ENCODE data around the gene SPATA31D4. TPM values are rescaled to one million over a fixed set of nuclear protein-coding genes. Genes with fewer than 3 reads are reported as not detected.

The SPATA31D4 gene
- total and polyA plus RNA-seq, 10 of the 15 experiments (the other 5 are each of a cell fraction or from before 2014, with no cell fraction given), result not detected

DNA sequence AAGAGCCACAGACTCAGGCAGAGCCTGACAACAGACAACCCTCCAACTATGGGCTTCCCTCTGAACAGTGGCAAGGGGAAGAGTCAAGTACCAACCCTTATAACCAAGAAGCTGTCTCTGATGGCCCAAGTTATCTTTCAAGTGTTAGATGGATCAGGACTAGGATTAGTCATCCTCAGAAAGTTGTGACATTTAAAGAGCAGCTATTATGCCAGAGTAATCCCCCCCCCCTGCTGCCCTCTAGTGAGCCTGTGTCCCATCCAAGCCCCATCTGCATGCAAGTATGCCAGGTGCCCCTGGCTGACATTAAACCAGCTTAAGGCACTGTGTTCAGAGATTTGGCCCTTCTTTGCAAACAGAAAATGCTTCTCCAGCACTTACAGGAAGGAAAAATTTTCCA is 43.5 kb downstream of the SPATA31D4 start (continued):
- no peak for TF ChIP-seq PRDM15 (CRISPR knock-in tag; IDR thresholded peaks at IDR 0.05)
- TF ChIP-seq ZBTB11 (CRISPR knock-in tag; IDR thresholded peaks at IDR 0.05), result no peak
- TF ChIP-seq RCOR1 (conservative IDR thresholded peaks at IDR 0.05; ENCODE audit: low read depth, low read length), result no peak
- no peak for TF ChIP-seq NFXL1 (IDR thresholded peaks at IDR 0.05; ENCODE audit: borderline replicate concordance)
- TF ChIP-seq MYB (IDR thresholded peaks at IDR 0.05; ENCODE audit: borderline replicate concordance, low read depth, low read length), result no peak
- TF ChIP-seq BHLHE40 (IDR thresholded peaks at IDR 0.05; ENCODE audit: borderline replicate concordance in 1 of 2, low read depth in 2 of 2, low read length in 1 of 2), result no peak
- TF ChIP-seq MTA2 (IDR thresholded peaks at IDR 0.05; ENCODE audit: low read depth), result no peak
- TF ChIP-seq JUND (IDR thresholded peaks at IDR 0.05; ENCODE audit: low read depth, low read length), result no peak
- TF ChIP-seq ZNF24 (IDR thresholded peaks at IDR 0.05), result no peak
- no peak for TF ChIP-seq SUPT20H (IDR thresholded peaks at IDR 0.05; ENCODE audit: borderline replicate concordance, control insufficient read depth, low read depth, low read length)
- no peak for TF ChIP-seq SREBF1 (IDR thresholded peaks at IDR 0.05; ENCODE audit: low read length)
- TF ChIP-seq ESRRA (IDR thresholded peaks at IDR 0.05; ENCODE audit: low read length), result no peak
- TF ChIP-seq, protein P1, sequence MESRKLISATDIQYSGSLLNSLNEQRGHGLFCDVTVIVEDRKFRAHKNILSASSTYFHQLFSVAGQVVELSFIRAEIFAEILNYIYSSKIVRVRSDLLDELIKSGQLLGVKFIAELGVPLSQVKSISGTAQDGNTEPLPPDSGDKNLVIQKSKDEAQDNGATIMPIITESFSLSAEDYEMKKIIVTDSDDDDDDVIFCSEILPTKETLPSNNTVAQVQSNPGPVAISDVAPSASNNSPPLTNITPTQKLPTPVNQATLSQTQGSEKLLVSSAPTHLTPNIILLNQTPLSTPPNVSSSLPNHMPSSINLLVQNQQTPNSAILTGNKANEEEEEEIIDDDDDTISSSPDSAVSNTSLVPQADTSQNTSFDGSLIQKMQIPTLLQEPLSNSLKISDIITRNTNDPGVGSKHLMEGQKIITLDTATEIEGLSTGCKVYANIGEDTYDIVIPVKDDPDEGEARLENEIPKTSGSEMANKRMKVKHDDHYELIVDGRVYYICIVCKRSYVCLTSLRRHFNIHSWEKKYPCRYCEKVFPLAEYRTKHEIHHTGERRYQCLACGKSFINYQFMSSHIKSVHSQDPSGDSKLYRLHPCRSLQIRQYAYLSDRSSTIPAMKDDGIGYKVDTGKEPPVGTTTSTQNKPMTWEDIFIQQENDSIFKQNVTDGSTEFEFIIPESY (IDR thresholded peaks at IDR 0.05), result no peak
